Measurements from ENCODE around the gene L3MBTL3. TPM values are rescaled to one million over a fixed set of nuclear protein-coding genes. Genes with fewer than 3 reads are reported as not detected.

L3MBTL3 gene
- total and polyA plus RNA-seq, 2 experiments from 2014 or later = 8.7 to 11.2 TPM

DNA sequence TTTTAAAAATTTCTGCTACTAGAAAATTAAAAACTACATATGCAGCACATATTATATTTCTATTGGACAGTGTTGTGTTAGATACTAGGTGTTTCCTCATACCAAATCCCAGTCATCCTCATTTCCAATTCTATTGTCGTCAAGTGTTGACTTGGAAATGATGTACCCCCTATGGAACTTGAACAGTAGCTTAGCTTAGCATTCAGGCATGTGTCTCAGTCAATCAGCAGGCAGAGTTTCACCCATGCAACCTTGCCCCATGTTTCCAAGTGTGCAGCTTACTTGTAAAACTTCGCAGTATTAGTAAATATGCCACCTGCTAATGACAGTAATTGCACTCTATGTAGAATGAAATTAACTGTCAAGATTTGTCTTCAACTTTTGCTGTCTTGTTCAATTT is 144.9 kb downstream of the L3MBTL3 start:
- ATAC-seq (no peak), DNase-seq (ENCODE audit: low spot score) (no peak)
- H3K4me2 ChIP-seq = no peak overlapping the region
- H3K36me3 Mint-ChIP-seq (ENCODE audit: low read depth) = peaks cover 13% of the 10 kb centered on the region; the same call in 2 of the 3 replicates
- H2AFZ ChIP-seq = no peak overlapping the region
- peaks cover 11% of the 10 kb centered on the region for H3K9me3 Mint-ChIP-seq
- H3K27me3 ChIP-seq (ENCODE audit: insufficient read depth) = no peaks in the 10 kb centered on the region
- H3K27ac Mint-ChIP-seq = no peak overlapping the region
- H3K9me2 ChIP-seq (ENCODE audit: insufficient read depth) = peaks cover 4% of the 10 kb centered on the region; the same call in 1 of the 2 replicates
- H3K4me1 Mint-ChIP-seq = 0 out of 3 replicates have a peak, but pooled peaks cover 2% of the 10 kb centered on the region
- peaks cover 2% of the 10 kb centered on the region for H3K27me3 Mint-ChIP-seq (ENCODE audit: insufficient read depth, low read depth, poor library complexity)
- no peak overlapping the region for H3K4me3 ChIP-seq
- no peak for TF ChIP-seq JUNB (IDR thresholded peaks at IDR 0.05; ENCODE audit: unreplicated experiment)
- H4K20me1 ChIP-seq (replicated peaks; ENCODE audit: insufficient read depth) = no peaks in the 10 kb centered on the region
- 0 out of 2 replicates have a peak, but pooled peaks cover 3% of the 10 kb centered on the region for H3K36me3 ChIP-seq (ENCODE audit: insufficient read depth)
- no peaks in the 10 kb centered on the region for H3K79me2 ChIP-seq (replicated peaks; ENCODE audit: insufficient read depth)
- no peaks in the 10 kb centered on the region for H3F3A ChIP-seq (replicated peaks; ENCODE audit: low read depth)
- no peaks in the 10 kb centered on the region; the same call in 1 of the 2 replicates for H3K4me1 ChIP-seq (ENCODE audit: insufficient read depth)
- no peak overlapping the region for H3K4me3 Mint-ChIP-seq
- no peak overlapping the region for H3K27ac ChIP-seq (ENCODE audit: low read depth)

DNA sequence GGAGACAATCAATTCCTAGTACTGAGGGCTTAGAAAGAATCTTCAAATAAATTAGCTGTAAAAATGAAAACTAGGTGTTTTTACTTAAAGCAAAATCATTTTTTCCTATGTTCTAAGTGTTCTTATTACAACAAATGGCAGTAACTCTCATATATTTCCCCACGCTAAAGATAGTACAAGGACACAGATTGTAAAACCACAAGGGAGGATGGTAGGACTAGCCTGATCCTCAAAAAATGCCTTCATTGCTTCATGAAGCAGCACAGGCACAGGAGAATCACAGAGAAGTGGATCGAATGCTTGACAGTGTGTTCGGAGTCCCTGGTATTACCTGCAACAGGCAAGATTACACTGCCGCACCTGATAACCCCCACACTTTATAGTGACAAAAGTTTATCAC is 145.9 kb downstream of the L3MBTL3 start:
- Mint-ChIP-seq H3K9me3 (peaks cover 1% of the 10 kb centered on the region), H3K4me3 (no peak overlapping the region), H3K27ac (no peak overlapping the region), H3K4me1 (0 out of 3 replicates have a peak, but pooled peaks cover 2% of the 10 kb centered on the region), H3K36me3 (ENCODE audit: low read depth) (peaks cover 4% of the 10 kb centered on the region; the same call in 2 of the 3 replicates), H3K27me3 (ENCODE audit: insufficient read depth, low read depth, poor library complexity) (no peaks in the 10 kb centered on the region)
- H3K36me3 ChIP-seq (ENCODE audit: insufficient read depth) = no peaks in the 10 kb centered on the region
- no peak overlapping the region for H3K4me3 ChIP-seq
- H3K4me1 ChIP-seq (ENCODE audit: insufficient read depth) = no peaks in the 10 kb centered on the region; the same call in 1 of the 2 replicates
- H4K20me1 ChIP-seq (replicated peaks; ENCODE audit: insufficient read depth) = no peaks in the 10 kb centered on the region
- DNase-seq (ENCODE audit: low spot score) (no peak), ATAC-seq (no peak)
- TF ChIP-seq ZNF114 (CRISPR knock-in tag; IDR thresholded peaks at IDR 0.05) (no peak), CREB1 (CRISPR knock-in tag; IDR thresholded peaks at IDR 0.05; ENCODE audit: low read depth) (no peak), STAT1 (IDR thresholded peaks at IDR 0.05; ENCODE audit: unreplicated experiment) (no peak), JUNB (IDR thresholded peaks at IDR 0.05; ENCODE audit: unreplicated experiment) (no peak), EZH2phosphoT487 (IDR thresholded peaks at IDR 0.05; ENCODE audit: unreplicated experiment) (no peak), ZNF331 (CRISPR knock-in tag; IDR thresholded peaks at IDR 0.05; ENCODE audit: low read depth) (no peak), EZH2 (IDR thresholded peaks at IDR 0.05; ENCODE audit: low read depth, unreplicated experiment) (no peak), POLR2AphosphoS5 (IDR thresholded peaks at IDR 0.05; ENCODE audit: low read depth) (no peak), NANOG (IDR thresholded peaks at IDR 0.05; ENCODE audit: borderline replicate concordance) (no peak)
- TF ChIP-seq, protein P1, sequence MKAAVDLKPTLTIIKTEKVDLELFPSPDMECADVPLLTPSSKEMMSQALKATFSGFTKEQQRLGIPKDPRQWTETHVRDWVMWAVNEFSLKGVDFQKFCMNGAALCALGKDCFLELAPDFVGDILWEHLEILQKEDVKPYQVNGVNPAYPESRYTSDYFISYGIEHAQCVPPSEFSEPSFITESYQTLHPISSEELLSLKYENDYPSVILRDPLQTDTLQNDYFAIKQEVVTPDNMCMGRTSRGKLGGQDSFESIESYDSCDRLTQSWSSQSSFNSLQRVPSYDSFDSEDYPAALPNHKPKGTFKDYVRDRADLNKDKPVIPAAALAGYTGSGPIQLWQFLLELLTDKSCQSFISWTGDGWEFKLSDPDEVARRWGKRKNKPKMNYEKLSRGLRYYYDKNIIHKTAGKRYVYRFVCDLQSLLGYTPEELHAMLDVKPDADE (IDR thresholded peaks at IDR 0.05) = no peak
- TF ChIP-seq, protein P2, sequence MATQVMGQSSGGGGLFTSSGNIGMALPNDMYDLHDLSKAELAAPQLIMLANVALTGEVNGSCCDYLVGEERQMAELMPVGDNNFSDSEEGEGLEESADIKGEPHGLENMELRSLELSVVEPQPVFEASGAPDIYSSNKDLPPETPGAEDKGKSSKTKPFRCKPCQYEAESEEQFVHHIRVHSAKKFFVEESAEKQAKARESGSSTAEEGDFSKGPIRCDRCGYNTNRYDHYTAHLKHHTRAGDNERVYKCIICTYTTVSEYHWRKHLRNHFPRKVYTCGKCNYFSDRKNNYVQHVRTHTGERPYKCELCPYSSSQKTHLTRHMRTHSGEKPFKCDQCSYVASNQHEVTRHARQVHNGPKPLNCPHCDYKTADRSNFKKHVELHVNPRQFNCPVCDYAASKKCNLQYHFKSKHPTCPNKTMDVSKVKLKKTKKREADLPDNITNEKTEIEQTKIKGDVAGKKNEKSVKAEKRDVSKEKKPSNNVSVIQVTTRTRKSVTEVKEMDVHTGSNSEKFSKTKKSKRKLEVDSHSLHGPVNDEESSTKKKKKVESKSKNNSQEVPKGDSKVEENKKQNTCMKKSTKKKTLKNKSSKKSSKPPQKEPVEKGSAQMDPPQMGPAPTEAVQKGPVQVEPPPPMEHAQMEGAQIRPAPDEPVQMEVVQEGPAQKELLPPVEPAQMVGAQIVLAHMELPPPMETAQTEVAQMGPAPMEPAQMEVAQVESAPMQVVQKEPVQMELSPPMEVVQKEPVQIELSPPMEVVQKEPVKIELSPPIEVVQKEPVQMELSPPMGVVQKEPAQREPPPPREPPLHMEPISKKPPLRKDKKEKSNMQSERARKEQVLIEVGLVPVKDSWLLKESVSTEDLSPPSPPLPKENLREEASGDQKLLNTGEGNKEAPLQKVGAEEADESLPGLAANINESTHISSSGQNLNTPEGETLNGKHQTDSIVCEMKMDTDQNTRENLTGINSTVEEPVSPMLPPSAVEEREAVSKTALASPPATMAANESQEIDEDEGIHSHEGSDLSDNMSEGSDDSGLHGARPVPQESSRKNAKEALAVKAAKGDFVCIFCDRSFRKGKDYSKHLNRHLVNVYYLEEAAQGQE (IDR thresholded peaks at IDR 0.05; ENCODE audit: unreplicated experiment) = no peak
- TF ChIP-seq, protein P3, sequence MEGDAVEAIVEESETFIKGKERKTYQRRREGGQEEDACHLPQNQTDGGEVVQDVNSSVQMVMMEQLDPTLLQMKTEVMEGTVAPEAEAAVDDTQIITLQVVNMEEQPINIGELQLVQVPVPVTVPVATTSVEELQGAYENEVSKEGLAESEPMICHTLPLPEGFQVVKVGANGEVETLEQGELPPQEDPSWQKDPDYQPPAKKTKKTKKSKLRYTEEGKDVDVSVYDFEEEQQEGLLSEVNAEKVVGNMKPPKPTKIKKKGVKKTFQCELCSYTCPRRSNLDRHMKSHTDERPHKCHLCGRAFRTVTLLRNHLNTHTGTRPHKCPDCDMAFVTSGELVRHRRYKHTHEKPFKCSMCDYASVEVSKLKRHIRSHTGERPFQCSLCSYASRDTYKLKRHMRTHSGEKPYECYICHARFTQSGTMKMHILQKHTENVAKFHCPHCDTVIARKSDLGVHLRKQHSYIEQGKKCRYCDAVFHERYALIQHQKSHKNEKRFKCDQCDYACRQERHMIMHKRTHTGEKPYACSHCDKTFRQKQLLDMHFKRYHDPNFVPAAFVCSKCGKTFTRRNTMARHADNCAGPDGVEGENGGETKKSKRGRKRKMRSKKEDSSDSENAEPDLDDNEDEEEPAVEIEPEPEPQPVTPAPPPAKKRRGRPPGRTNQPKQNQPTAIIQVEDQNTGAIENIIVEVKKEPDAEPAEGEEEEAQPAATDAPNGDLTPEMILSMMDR (conservative IDR thresholded peaks at IDR 0.05; ENCODE audit: low read depth in 2 of 2) = no peak
- H2AFZ ChIP-seq = no peak overlapping the region
- no peak overlapping the region for H3K4me2 ChIP-seq
- no peaks in the 10 kb centered on the region for H3K79me2 ChIP-seq (replicated peaks; ENCODE audit: insufficient read depth)
- peaks cover 4% of the 10 kb centered on the region; the same call in 1 of the 2 replicates for H3K9me2 ChIP-seq (ENCODE audit: insufficient read depth)
- H3K27ac ChIP-seq (ENCODE audit: low read depth) = no peak overlapping the region
- H3F3A ChIP-seq (replicated peaks; ENCODE audit: low read depth) = no peaks in the 10 kb centered on the region
- no peaks in the 10 kb centered on the region for H3K27me3 ChIP-seq (ENCODE audit: insufficient read depth)

All from GM23338 (cell line).